OCI-LY7 (cell line): ENCODE measurements around the gene GRIK1. TPM values are rescaled to one million over a fixed set of nuclear protein-coding genes. Genes with fewer than 3 reads are reported as not detected.

Source experiments
- BruUV-seq: library from RNA; stranded (reverse); fragments of 400-500 nt; replicated peaks from 2 replicates; lab custom pipeline; 2021; lab: Mats Ljungman, UMichigan
- CTCF ChIA-PET: fragments of 300-600 bp; sonication (Branson Sonifier 250); formaldehyde crosslinking; loops from one replicate; lab custom pipeline; 2022; ENCODE audit warnings: antibody characterized with exemption; ENCODE audit not compliant: unreplicated experiment; lab: Charles Lee
- POLR2A ChIA-PET: fragments of 300-600 bp; sonication (Branson Sonifier 250); formaldehyde crosslinking; loops from one replicate; lab custom pipeline; 2022; ENCODE audit warnings: antibody characterized with exemption; lab: Charles Lee
- DNase-seq: peaks from one replicate; pipeline ENCODE4 v3.0.0-alpha.2; 2015; ENCODE audit warnings: low spot score
- H2AFZ ChIP-seq: fragments of 200-600 bp; sonication (generic), shearing (Covaris generic); 2 replicates; pipeline ENCODE4 v1.6.1; 2014; ENCODE audit warnings: mild to moderate bottlenecking, antibody characterized with exemption, low read length, moderate library complexity
- H3K27ac ChIP-seq: fragments of 200-600 bp; sonication (generic); 2 replicates; pipeline ENCODE4 v1.5.1; 2014; ENCODE audit warnings: mixed run types, low read depth, mild to moderate bottlenecking, moderate library complexity, low read length, inconsistent platforms; ENCODE audit not compliant: poor library complexity, severe bottlenecking
- H3K36me3 ChIP-seq: fragments of 200-600 bp; sonication (generic); 2 replicates; pipeline ENCODE4 v1.6.1; 2014; ENCODE audit warnings: mild to moderate bottlenecking, antibody characterized with exemption, low read length, moderate library complexity, mixed read lengths; ENCODE audit not compliant: insufficient read depth
- H3K4me1 ChIP-seq: fragments of 200-600 bp; sonication (generic); 2 replicates; pipeline ENCODE4 v1.5.1; 2014; ENCODE audit warnings: mild to moderate bottlenecking, low read length; ENCODE audit not compliant: insufficient read depth, poor library complexity, severe bottlenecking
- H3K4me2 ChIP-seq: fragments of 200-600 bp; sonication (generic); 2 replicates; pipeline ENCODE4 v1.6.1; 2014; ENCODE audit warnings: mild to moderate bottlenecking, low read length
- H3K4me3 ChIP-seq: fragments of 200-600 bp; sonication (generic); 2 replicates; pipeline ENCODE4 v1.5.1; 2014; ENCODE audit warnings: mild to moderate bottlenecking, low read depth, low read length; ENCODE audit not compliant: poor library complexity, severe bottlenecking
- H3K79me2 ChIP-seq: fragments of 200-600 bp; sonication (generic); 2 replicates; pipeline ENCODE4 v1.6.1; 2016; ENCODE audit warnings: low read depth, mild to moderate bottlenecking, low read length, moderate library complexity, mixed read lengths; ENCODE audit not compliant: insufficient read depth
- H3K9me2 ChIP-seq: fragments of 200-600 bp; sonication (generic); 2 replicates; pipeline ENCODE4 v1.6.1; 2016; ENCODE audit warnings: mild to moderate bottlenecking, low read length, mixed read lengths; ENCODE audit not compliant: insufficient read depth
- H3K9me3 ChIP-seq: fragments of 200-600 bp; sonication (generic); 2 replicates; pipeline ENCODE4 v1.6.1; 2014; ENCODE audit warnings: mild to moderate bottlenecking, mixed run types, low read length, mixed read lengths
- H4K20me1 ChIP-seq: fragments of 200-600 bp; sonication (generic); 2 replicates; pipeline ENCODE4 v1.6.1; 2014; ENCODE audit warnings: mild to moderate bottlenecking, antibody characterized with exemption, low read length, moderate library complexity, mixed read lengths; ENCODE audit not compliant: insufficient read depth
- EZH2phosphoT487 ChIP-seq: fragments of 200-600 bp; sonication (generic); IDR thresholded peaks from 2 replicates; pipeline ENCODE4 v1.6.1; 2018; ENCODE audit warnings: low read depth, borderline replicate concordance, mild to moderate bottlenecking, mixed run types, antibody characterized with exemption, low read length, moderate library complexity, mixed read lengths
- intact Hi-C: fragments of 100-400 bp; cut with micrococcal nuclease; formaldehyde crosslinking; loops from one replicate; pipeline ENCODE4 v1.10.0; 2022; ENCODE audit not compliant: unreplicated experiment
- total RNA-seq, 2 experiments: library from RNA; depleted of rRNA in 1 of 2; stranded (reverse); fragments of >200 nt in 1 of 2; shearing (Covaris generic) in 1 of 2; gene quantifications; 2 replicates each; pipeline ENCODE4 v1.2.3, GENCODE V29; 2014 to 2022
- TF ChIP-seq, protein P1 (sequence below): fragments of 200-600 bp; sonication (generic); conservative IDR thresholded peaks from 2 replicates; pipeline ENCODE4 v1.5.1; 2014; ENCODE audit warnings: mild to moderate bottlenecking, antibody characterized with exemption, low read length, moderate library complexity, mixed read lengths

GRIK1 gene
- total RNA-seq, 2 experiments from 2014 or later: 4.1 TPM; not detected in 1

DNA sequence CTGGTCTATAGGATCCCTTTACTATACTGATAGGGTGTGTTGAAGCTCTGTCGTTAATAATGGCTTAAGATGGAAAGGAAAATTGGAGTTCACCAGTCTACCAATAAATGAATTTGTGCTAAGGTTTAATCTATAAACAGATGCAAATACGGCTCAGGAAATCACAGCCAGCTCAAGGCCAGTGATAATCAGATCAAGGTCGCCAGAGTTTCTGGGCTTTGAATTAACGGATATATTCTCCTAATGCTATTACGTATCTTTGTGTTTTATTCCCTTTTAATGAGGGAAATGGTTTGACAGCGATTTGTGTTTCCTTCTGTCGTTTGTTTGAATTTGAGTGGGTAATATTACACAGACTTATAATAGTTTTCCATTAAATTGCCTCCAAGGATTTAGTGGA, 361.5 kb downstream of the GRIK1 start:
- no peak for DNase-seq
- no peaks in the 10 kb centered on the region for H3K9me3 ChIP-seq
- no peaks in the 10 kb centered on the region for H4K20me1 ChIP-seq
- ChIA-PET POLR2A (no interaction called here), CTCF (no interaction called here)
- intact Hi-C loops: no loop called here
- H2AFZ ChIP-seq: no peak overlapping the region
- no peak overlapping the region for H3K4me3 ChIP-seq
- H3K27ac ChIP-seq: no peak overlapping the region
- H3K79me2 ChIP-seq: no peaks in the 10 kb centered on the region
- no TSS peak for BruUV-seq
- TF ChIP-seq, protein P1, sequence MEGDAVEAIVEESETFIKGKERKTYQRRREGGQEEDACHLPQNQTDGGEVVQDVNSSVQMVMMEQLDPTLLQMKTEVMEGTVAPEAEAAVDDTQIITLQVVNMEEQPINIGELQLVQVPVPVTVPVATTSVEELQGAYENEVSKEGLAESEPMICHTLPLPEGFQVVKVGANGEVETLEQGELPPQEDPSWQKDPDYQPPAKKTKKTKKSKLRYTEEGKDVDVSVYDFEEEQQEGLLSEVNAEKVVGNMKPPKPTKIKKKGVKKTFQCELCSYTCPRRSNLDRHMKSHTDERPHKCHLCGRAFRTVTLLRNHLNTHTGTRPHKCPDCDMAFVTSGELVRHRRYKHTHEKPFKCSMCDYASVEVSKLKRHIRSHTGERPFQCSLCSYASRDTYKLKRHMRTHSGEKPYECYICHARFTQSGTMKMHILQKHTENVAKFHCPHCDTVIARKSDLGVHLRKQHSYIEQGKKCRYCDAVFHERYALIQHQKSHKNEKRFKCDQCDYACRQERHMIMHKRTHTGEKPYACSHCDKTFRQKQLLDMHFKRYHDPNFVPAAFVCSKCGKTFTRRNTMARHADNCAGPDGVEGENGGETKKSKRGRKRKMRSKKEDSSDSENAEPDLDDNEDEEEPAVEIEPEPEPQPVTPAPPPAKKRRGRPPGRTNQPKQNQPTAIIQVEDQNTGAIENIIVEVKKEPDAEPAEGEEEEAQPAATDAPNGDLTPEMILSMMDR: no peak
- no peak for TF ChIP-seq EZH2phosphoT487
- H3K4me1 ChIP-seq: no peaks in the 10 kb centered on the region
- no peaks in the 10 kb centered on the region for H3K36me3 ChIP-seq
- no peaks in the 10 kb centered on the region for H3K9me2 ChIP-seq
- no peak overlapping the region for H3K4me2 ChIP-seq

DNA sequence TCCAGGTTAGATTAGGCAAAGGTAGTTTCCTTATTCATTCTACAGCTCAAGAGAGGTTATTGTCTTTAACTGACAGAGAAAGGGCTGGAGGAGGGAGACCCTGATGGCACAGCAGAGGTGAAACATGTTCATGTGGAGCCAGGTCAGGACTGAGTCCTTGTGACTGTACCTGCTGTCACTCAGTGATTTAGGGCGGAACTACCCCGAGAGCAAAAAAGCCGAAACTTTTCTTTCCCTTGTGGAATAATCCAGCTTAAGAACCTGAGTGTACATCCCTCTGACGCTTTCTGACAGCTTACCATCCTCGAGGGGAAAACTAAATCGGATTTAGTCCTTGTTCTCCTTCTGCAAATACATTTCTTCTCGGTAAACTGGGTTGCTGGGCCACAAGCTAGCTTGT, 367.8 kb downstream of the GRIK1 start:
- intact Hi-C loops: no loop called here
- H3K9me2 ChIP-seq: no peaks in the 10 kb centered on the region
- DNase-seq: no peak
- no peak overlapping the region for H3K27ac ChIP-seq
- H3K79me2 ChIP-seq: no peaks in the 10 kb centered on the region
- no peaks in the 10 kb centered on the region for H4K20me1 ChIP-seq
- no peaks in the 10 kb centered on the region for H3K9me3 ChIP-seq
- H3K36me3 ChIP-seq: no peaks in the 10 kb centered on the region
- no peaks in the 10 kb centered on the region for H3K4me1 ChIP-seq
- no peak overlapping the region for H3K4me2 ChIP-seq
- POLR2A ChIA-PET: no interaction called here
- TF ChIP-seq, protein P1: no peak
- TF ChIP-seq EZH2phosphoT487: no peak
- no peak overlapping the region for H3K4me3 ChIP-seq
- CTCF ChIA-PET: no interaction called here
- no TSS peak for BruUV-seq
- H2AFZ ChIP-seq: no peak overlapping the region

DNA sequence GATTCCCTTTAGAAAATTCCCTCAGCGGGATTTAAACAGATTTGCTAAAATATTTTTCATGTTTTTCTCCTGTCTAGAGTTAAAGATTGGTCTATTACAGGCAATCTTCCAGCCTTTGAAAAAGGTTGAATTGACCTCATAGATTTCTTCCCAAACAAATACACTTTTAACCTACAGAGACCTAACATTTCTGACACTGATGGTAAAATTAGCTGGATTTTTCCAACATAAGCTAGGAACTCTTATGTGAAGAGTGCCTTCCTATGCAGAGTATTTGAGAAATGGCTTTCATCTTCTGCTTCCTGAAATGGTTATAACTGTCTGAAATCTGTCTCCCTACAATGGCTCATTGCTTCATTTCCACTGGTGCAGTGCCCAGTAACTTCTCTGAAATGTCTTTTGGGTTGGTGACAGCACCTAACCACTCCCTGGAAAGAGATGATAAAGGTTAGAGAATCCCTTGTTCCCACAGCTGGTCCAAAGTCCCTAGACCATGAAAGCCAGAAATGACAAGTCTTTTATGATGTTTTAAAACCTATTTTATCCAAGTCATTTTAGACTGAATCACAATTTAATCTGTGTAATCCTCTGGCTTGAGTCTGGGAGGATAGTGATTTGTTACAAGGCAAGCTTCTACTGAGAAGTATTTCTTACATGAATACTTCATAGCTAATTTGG, 371.6 kb downstream of the GRIK1 start:
- Histone ChIP-seq H3K9me3 (no peaks in the 10 kb centered on the region), H3K4me3 (no peak overlapping the region), H4K20me1 (no peaks in the 10 kb centered on the region; the same call in 1 of the 2 replicates), H3K4me1 (no peaks in the 10 kb centered on the region), H3K4me2 (no peak overlapping the region), H2AFZ (no peak overlapping the region), H3K27ac (no peak overlapping the region), H3K9me2 (no peaks in the 10 kb centered on the region), H3K79me2 (no peaks in the 10 kb centered on the region), H3K36me3 (no peaks in the 10 kb centered on the region)
- no peak for DNase-seq
- no peak for TF ChIP-seq EZH2phosphoT487
- TF ChIP-seq, protein P1: no peak
- POLR2A ChIA-PET: interaction anchor here (1.0 kb wide), 1 partner anchor 8 kb away, joined by 3 read pairs; no protein-coding TSS in a partner anchor
- CTCF ChIA-PET: no interaction called here
- BruUV-seq: no TSS peak
- intact Hi-C loops: no loop called here
